Hepatocyte (in vitro differentiated cells): Measurements from ENCODE around the gene RANBP17. TPM values are rescaled to one million over a fixed set of nuclear protein-coding genes. Genes with fewer than 3 reads are reported as not detected.

Source experiments
- DNase-seq: peaks from one replicate; pipeline ENCODE4 v3.0.0-alpha.2; 2016; ENCODE audit warnings: low spot score
- H2AFZ ChIP-seq: fragments of 200-600 bp; sonication (generic); 2 replicates; pipeline ENCODE4 v1.6.0; 2016; ENCODE audit warnings: antibody characterized with exemption, mild to moderate bottlenecking
- H3K27ac ChIP-seq: fragments of 200-600 bp; sonication (generic); 2 replicates; pipeline ENCODE4 v1.5.1; 2016; ENCODE audit warnings: mild to moderate bottlenecking
- H3K27me3 ChIP-seq: fragments of 200-600 bp; sonication (generic); 2 replicates; pipeline ENCODE4 v1.6.1; 2016
- H3K36me3 ChIP-seq: fragments of 200-600 bp; sonication (generic); replicated peaks from 2 replicates; pipeline ENCODE4 v1.5.1; 2016; ENCODE audit warnings: low read depth; ENCODE audit not compliant: insufficient read depth
- H3K4me1 ChIP-seq: fragments of 200-600 bp; sonication (generic); 2 replicates; pipeline ENCODE4 v1.5.1; 2016; ENCODE audit warnings: mild to moderate bottlenecking, moderate library complexity; ENCODE audit not compliant: insufficient read depth
- H3K4me2 ChIP-seq: fragments of 200-600 bp; sonication (generic); 2 replicates; pipeline ENCODE4 v1.6.0; 2016
- H3K4me3 ChIP-seq: fragments of 200-600 bp; sonication (generic); 2 replicates; pipeline ENCODE4 v1.5.1; 2016; ENCODE audit warnings: mild to moderate bottlenecking
- H3K79me2 ChIP-seq: fragments of 200-600 bp; sonication (generic); 2 replicates; pipeline ENCODE4 v1.6.0; 2017; ENCODE audit warnings: mild to moderate bottlenecking
- H3K9me2 ChIP-seq: fragments of 200-600 bp; sonication (generic); replicated peaks from 2 replicates; pipeline ENCODE4 v1.6.0; 2017; ENCODE audit warnings: mild to moderate bottlenecking; ENCODE audit not compliant: insufficient read depth
- H3K9me3 ChIP-seq: fragments of 200-600 bp; sonication (generic); 2 replicates; pipeline ENCODE4 v1.5.1; 2016; ENCODE audit warnings: low read depth, mild to moderate bottlenecking
- H4K20me1 ChIP-seq: fragments of 200-600 bp; sonication (generic); 2 replicates; pipeline ENCODE4 v1.6.0; 2016; ENCODE audit warnings: mild to moderate bottlenecking; ENCODE audit not compliant: insufficient read depth, poor library complexity, severe bottlenecking
- EZH2 ChIP-seq: fragments of 200-600 bp; sonication (generic); IDR thresholded peaks from 2 replicates; pipeline ENCODE4 v1.6.1; 2016; ENCODE audit warnings: antibody characterized with exemption, mild to moderate bottlenecking, borderline replicate concordance
- EZH2phosphoT487 ChIP-seq: fragments of 200-600 bp; sonication (generic); IDR thresholded peaks from one replicate; pipeline ENCODE4 v1.6.1; 2018; ENCODE audit warnings: antibody characterized with exemption, mild to moderate bottlenecking, low read depth, moderate library complexity; ENCODE audit not compliant: unreplicated experiment, severe bottlenecking
- WGBS: methylation state at CpG from one replicate; pipeline ENCODE4 v1.1.6; 2016; ENCODE audit warnings: low lambda C conversion rate; ENCODE audit errors: missing lambda C conversion rate; 5-methylcytosine and 5-hydroxymethylcytosine counted together
- polyA plus RNA-seq: library from polyadenylated mRNA; unstranded; fragments of >200 nt; fragmentation: Nextera tagmentation; extraction: Ambion mirVana; gene quantifications from 2 replicates; pipeline ENCODE4 v1.2.1, GENCODE V29; 2016
- total RNA-seq: library from RNA; depleted of rRNA; stranded (reverse); fragments of >200 nt; gene quantifications from 2 replicates; pipeline ENCODE4 v1.2.3, GENCODE V29; 2014
- TF ChIP-seq, protein P1 (sequence below): fragments of 200-600 bp; sonication (generic); IDR thresholded peaks from 2 replicates; pipeline ENCODE4 v1.5.1; 2016; ENCODE audit warnings: antibody characterized with exemption, mild to moderate bottlenecking; ENCODE audit not compliant: poor library complexity

The RANBP17 gene
- total and polyA plus RNA-seq, 2 experiments from 2014 or later = 11.7 to 17.1 TPM

DNA sequence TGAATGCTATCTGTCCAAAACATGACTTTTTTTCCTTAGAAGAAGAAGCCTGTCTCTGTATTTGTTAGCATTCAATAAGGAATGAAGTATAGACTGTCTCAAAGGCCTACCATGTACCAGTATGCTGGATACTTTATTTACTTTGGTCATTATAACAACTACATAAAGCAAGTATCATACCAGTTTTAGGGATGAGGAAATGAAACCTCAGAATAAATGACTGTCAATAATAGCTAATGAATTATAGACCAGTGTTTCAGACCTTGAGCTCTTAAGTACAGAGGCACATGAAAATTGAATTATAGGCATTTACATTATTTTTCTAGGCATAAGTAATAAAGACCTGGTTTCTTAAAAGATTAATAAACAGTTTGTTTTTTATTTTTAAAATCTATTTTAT is 280.8 kb downstream of the RANBP17 start:
- H3K4me1 ChIP-seq = no peaks in the 10 kb centered on the region
- no peak overlapping the region for H3K4me3 ChIP-seq
- H4K20me1 ChIP-seq = no peaks in the 10 kb centered on the region
- H2AFZ ChIP-seq = no peak overlapping the region
- no peak for DNase-seq
- H3K9me2 ChIP-seq = no peaks in the 10 kb centered on the region
- H3K79me2 ChIP-seq = no peaks in the 10 kb centered on the region
- TF ChIP-seq EZH2phosphoT487 (no peak), EZH2 (no peak)
- TF ChIP-seq, protein P1, sequence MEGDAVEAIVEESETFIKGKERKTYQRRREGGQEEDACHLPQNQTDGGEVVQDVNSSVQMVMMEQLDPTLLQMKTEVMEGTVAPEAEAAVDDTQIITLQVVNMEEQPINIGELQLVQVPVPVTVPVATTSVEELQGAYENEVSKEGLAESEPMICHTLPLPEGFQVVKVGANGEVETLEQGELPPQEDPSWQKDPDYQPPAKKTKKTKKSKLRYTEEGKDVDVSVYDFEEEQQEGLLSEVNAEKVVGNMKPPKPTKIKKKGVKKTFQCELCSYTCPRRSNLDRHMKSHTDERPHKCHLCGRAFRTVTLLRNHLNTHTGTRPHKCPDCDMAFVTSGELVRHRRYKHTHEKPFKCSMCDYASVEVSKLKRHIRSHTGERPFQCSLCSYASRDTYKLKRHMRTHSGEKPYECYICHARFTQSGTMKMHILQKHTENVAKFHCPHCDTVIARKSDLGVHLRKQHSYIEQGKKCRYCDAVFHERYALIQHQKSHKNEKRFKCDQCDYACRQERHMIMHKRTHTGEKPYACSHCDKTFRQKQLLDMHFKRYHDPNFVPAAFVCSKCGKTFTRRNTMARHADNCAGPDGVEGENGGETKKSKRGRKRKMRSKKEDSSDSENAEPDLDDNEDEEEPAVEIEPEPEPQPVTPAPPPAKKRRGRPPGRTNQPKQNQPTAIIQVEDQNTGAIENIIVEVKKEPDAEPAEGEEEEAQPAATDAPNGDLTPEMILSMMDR = no peak
- H3K27me3 ChIP-seq = no peaks in the 10 kb centered on the region
- H3K9me3 ChIP-seq = no peaks in the 10 kb centered on the region
- H3K4me2 ChIP-seq = no peak overlapping the region
- H3K27ac ChIP-seq = no peak overlapping the region
- H3K36me3 ChIP-seq = no peaks in the 10 kb centered on the region

GRCh38 chr5:171143171-171143570 is 281.4 kb downstream of the RANBP17 start:
- DNase-seq = no peak
- no peaks in the 10 kb centered on the region for H4K20me1 ChIP-seq
- H3K79me2 ChIP-seq = no peaks in the 10 kb centered on the region
- TF ChIP-seq, protein P1 = no peak
- no peaks in the 10 kb centered on the region for H3K9me3 ChIP-seq
- 72% methylated on average over 3 of the region's 3 CpGs for WGBS
- no peaks in the 10 kb centered on the region for H3K36me3 ChIP-seq
- H3K9me2 ChIP-seq = no peaks in the 10 kb centered on the region
- H3K4me2 ChIP-seq = no peak overlapping the region
- no peak overlapping the region for H3K4me3 ChIP-seq
- no peaks in the 10 kb centered on the region for H3K27me3 ChIP-seq
- H2AFZ ChIP-seq = no peak overlapping the region
- H3K4me1 ChIP-seq = no peaks in the 10 kb centered on the region
- H3K27ac ChIP-seq = no peak overlapping the region

- no peaks in the 10 kb centered on the region for H3K9me2 ChIP-seq
- no peaks in the 10 kb centered on the region for H3K4me1 ChIP-seq
- WGBS = 95% methylated on average over 6 of the region's 6 CpGs
- DNase-seq = no peak
- no peak for TF ChIP-seq EZH2
- no peak for TF ChIP-seq EZH2phosphoT487
- TF ChIP-seq, protein P1 = no peak
- H3K36me3 ChIP-seq = no peaks in the 10 kb centered on the region
- H3K9me3 ChIP-seq = no peaks in the 10 kb centered on the region
- no peak overlapping the region for H3K4me2 ChIP-seq
- H3K4me3 ChIP-seq = no peak overlapping the region
- H3K27ac ChIP-seq = no peak overlapping the region
- H2AFZ ChIP-seq = no peak overlapping the region
- no peaks in the 10 kb centered on the region for H4K20me1 ChIP-seq
- no peaks in the 10 kb centered on the region for H3K79me2 ChIP-seq
- H3K27me3 ChIP-seq = no peaks in the 10 kb centered on the region
These were observed 282.1 kb downstream of the RANBP17 start for GRCh38 chr5:171143926-171144325.

GRCh38 chr5:171149333-171149732 is 287.5 kb downstream of the RANBP17 start:
- no peaks in the 10 kb centered on the region for H3K27me3 ChIP-seq
- H3K4me1 ChIP-seq = no peaks in the 10 kb centered on the region
- no peaks in the 10 kb centered on the region for H3K36me3 ChIP-seq
- no peaks in the 10 kb centered on the region for H4K20me1 ChIP-seq
- H3K4me2 ChIP-seq = no peak overlapping the region
- H3K27ac ChIP-seq = no peak overlapping the region
- no peaks in the 10 kb centered on the region for H3K9me3 ChIP-seq
- no peak for TF ChIP-seq EZH2
- TF ChIP-seq, protein P1 = no peak
- TF ChIP-seq EZH2phosphoT487 = no peak
- no peaks in the 10 kb centered on the region for H3K79me2 ChIP-seq
- no peak for DNase-seq
- H2AFZ ChIP-seq = no peak overlapping the region
- 82% methylated on average over 2 of the region's 2 CpGs for WGBS
- H3K4me3 ChIP-seq = no peak overlapping the region
- H3K9me2 ChIP-seq = no peaks in the 10 kb centered on the region
